ENCODE results near the gene LARGE1. TPM values are rescaled to one million over a fixed set of nuclear protein-coding genes. Genes with fewer than 3 reads are reported as not detected.

The LARGE1 gene
- total and polyA plus RNA-seq, 7 donors, result 14.9 to 91.6 (median 46.1) TPM

GRCh38 chr22:33747029-33747428, 173.2 kb downstream of the LARGE1 start:
- Histone ChIP-seq H3K36me3 (ENCODE audit: insufficient read depth in 1 of 2, low read depth in 1 of 2) (no peaks in the 10 kb centered on the region), H3K4me3 (no peak overlapping the region), H3K9me3 (no peaks in the 10 kb centered on the region), H3K27ac (no peak overlapping the region), H3K27me3 (ENCODE audit: insufficient read depth in 3 of 3, low read length in 2 of 3) (no peaks in the 10 kb centered on the region), H3K4me1 (peaks cover 3% of the 10 kb centered on the region)
- no peak for TF ChIP-seq CTCF (IDR thresholded peaks at IDR 0.05)
- no peak for DNase-seq
- 79 to 100% (median 79%) methylated on average over 1 of the region's 1 CpG for WGBS, 3 donors
- intact Hi-C loops (cut with DNase I), result no loop called here
- ATAC-seq, result no peak

DNA sequence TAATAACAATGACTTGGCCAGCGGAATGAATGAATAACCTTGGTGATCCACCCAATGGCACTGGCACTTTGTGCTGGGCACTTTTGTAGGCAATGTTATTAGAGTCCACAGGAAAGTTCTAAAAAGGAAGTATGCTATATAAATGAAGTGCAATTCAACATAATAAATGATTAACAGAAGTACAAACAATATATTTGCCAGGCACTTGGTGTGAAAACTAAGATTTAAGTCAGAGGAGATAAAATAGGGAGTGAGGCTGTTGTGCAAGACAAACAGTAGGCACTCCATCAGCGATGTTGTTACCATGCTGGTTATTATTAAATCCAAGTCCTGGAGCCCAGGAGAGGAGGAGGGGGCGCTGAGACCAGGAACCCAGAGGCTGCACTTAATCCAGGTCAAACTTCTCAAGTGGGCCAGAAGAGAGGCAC, 173.8 kb downstream of the LARGE1 start:
- ATAC-seq (no peak), DNase-seq (no peak)
- Histone ChIP-seq H3K27me3 (ENCODE audit: insufficient read depth in 3 of 3, low read length in 2 of 3) (no peaks in the 10 kb centered on the region), H3K36me3 (ENCODE audit: insufficient read depth in 1 of 2, low read depth in 1 of 2) (no peaks in the 10 kb centered on the region), H3K4me3 (no peak overlapping the region), H3K9me3 (no peaks in the 10 kb centered on the region), H3K27ac (no peak overlapping the region), H3K4me1 (peaks cover 6% of the 10 kb centered on the region)
- no peak for TF ChIP-seq CTCF (IDR thresholded peaks at IDR 0.05)
- intact Hi-C loops (cut with DNase I), result no loop called here
- WGBS, 3 donors, result 95 to 97% (median 96%) methylated on average over 3 of the region's 3 CpGs

DNA sequence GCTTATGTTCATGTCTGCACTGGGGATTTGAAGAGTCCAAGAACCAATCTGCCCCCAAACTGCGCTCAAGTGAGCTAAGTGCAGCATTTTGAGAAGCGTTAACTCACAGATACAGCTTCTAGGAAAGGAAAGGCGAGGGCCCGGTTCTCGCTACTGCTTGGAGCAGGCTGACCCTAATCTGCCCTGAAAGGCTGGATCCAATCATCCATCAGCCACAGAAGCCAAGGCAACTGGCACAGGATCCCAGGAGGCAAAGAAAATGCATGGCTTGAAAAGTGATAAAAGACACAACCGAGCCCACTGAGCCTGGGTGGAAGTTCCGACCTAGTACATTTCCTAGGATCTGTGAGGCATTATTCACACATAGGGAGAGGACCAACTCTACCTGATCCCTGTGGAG, 174.8 kb downstream of the LARGE1 start:
- Histone ChIP-seq H3K36me3 (ENCODE audit: insufficient read depth in 1 of 2, low read depth in 1 of 2) (no peaks in the 10 kb centered on the region), H3K27ac (no peak overlapping the region), H3K4me3 (no peak overlapping the region), H3K9me3 (no peaks in the 10 kb centered on the region), H3K4me1 (peaks cover 6% of the 10 kb centered on the region), H3K27me3 (ENCODE audit: insufficient read depth in 3 of 3, low read length in 2 of 3) (no peaks in the 10 kb centered on the region)
- intact Hi-C loops (cut with DNase I), result no loop called here
- TF ChIP-seq CTCF (IDR thresholded peaks at IDR 0.05), result no peak
- no peak for DNase-seq
- WGBS, 3 donors, result 77 to 82% (median 79%) methylated on average over 7 of the region's 7 CpGs
- ATAC-seq, result no peak

- Histone ChIP-seq H3K36me3 (ENCODE audit: insufficient read depth in 1 of 2, low read depth in 1 of 2) (no peaks in the 10 kb centered on the region), H3K4me3 (no peak overlapping the region), H3K27me3 (ENCODE audit: insufficient read depth in 3 of 3, low read length in 2 of 3) (no peaks in the 10 kb centered on the region), H3K9me3 (no peaks in the 10 kb centered on the region), H3K4me1 (peaks cover 6% of the 10 kb centered on the region), H3K27ac (no peak overlapping the region)
- no peak for TF ChIP-seq CTCF (IDR thresholded peaks at IDR 0.05)
- ATAC-seq (no peak), DNase-seq (no peak)
- intact Hi-C loops (cut with DNase I), result no loop called here
- 87 to 98% (median 94%) methylated on average over 5 of the region's 5 CpGs for WGBS, 3 donors
Measured at GRCh38 chr22:33743756-33744155, 176.5 kb downstream of the LARGE1 start.

DNA sequence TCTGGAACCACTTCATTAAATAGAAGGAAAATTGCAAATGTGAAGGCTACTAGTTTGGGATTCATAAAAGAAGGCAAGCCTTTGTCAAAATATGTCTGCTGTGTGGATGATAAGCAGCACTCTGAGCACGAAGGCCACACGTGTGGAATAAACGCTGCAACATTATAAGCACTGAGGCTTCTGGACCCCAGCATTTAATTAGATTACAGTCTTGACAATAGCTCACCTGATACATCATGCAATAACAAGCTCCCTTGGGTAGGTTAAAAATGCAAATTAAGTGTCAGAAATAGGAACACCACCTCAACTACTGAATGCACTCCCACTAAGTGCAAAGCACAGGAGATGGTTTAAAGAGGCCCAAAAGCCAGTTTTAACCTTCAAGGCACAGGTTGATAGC, 179.3 kb downstream of the LARGE1 start:
- no peak overlapping the region for H3K27ac ChIP-seq
- H3K36me3 ChIP-seq (ENCODE audit: insufficient read depth in 1 of 2, low read depth in 1 of 2), result no peaks in the 10 kb centered on the region
- 90% methylated on average over 3 of the region's 3 CpGs for WGBS, 3 donors
- peaks cover 6% of the 10 kb centered on the region for H3K4me1 ChIP-seq
- intact Hi-C loops (cut with DNase I), result no loop called here
- no peaks in the 10 kb centered on the region for H3K9me3 ChIP-seq
- no peak for TF ChIP-seq CTCF (IDR thresholded peaks at IDR 0.05)
- H3K4me3 ChIP-seq, result no peak overlapping the region
- ATAC-seq (no peak), DNase-seq (no peak)
- H3K27me3 ChIP-seq (ENCODE audit: insufficient read depth in 3 of 3, low read length in 2 of 3), result no peaks in the 10 kb centered on the region
